Daoy (cell line): Measurements from ENCODE around the gene LDLR. TPM values are rescaled to one million over a fixed set of nuclear protein-coding genes. Genes with fewer than 3 reads are reported as not detected.
"Not testable (repeated sequence)": the region's sequence is repeated elsewhere in the genome, so short reads cannot be mapped to it uniquely, and the experiment has no call there.

Experiments
- DNase-seq: peaks from one replicate; pipeline ENCODE4 v3.0.0-alpha.2; 2015; ENCODE audit warnings: low read depth
- total RNA-seq: library from RNA; depleted of rRNA; stranded (reverse); fragments of >200 nt; shearing (Covaris generic); gene quantifications from 2 replicates; pipeline ENCODE4 v1.2.3, GENCODE V29; 2014

The LDLR gene
- total RNA-seq, 1 experiment from 2014 or later, result 68.3 TPM

- DNase-seq, result no peak
These were observed 19.1 kb upstream of the LDLR start for GRCh38 chr19:11070123-11070522.

GRCh38 chr19:11073568-11073967 lies 15.7 kb upstream of the LDLR start:
- DNase-seq, result no peak

GRCh38 chr19:11076792-11077191 lies 12.5 kb upstream of the LDLR start:
- DNase-seq, result not testable (repeated sequence)

GRCh38 chr19:11078893-11079292 lies 10.4 kb upstream of the LDLR start:
- DNase-seq, result no peak

- DNase-seq, result no peak
These were observed 9.3 kb upstream of the LDLR start for GRCh38 chr19:11079999-11080398.

- no peak for DNase-seq
These were observed 1.3 kb upstream of the LDLR start for GRCh38 chr19:11087870-11088505.

GRCh38 chr19:11088506-11089253 lies 583 bp upstream of the LDLR start:
- no peak for DNase-seq

GRCh38 chr19:11090014-11090263 lies 676 bp downstream of the LDLR start:
- not testable (repeated sequence) for DNase-seq

GRCh38 chr19:11090264-11090996 lies 1.2 kb downstream of the LDLR start:
- peak; percentile 99 for DNase-seq

GRCh38 chr19:11090997-11091702 lies 1.9 kb downstream of the LDLR start:
- DNase-seq, result no peak

GRCh38 chr19:11091703-11092153 lies 2.5 kb downstream of the LDLR start:
- peak; percentile 98 for DNase-seq

GRCh38 chr19:11092181-11092538 lies 2.9 kb downstream of the LDLR start:
- peak; percentile 73 for DNase-seq

- DNase-seq, result no peak
These were observed 4.5 kb downstream of the LDLR start for GRCh38 chr19:11093689-11094238.

GRCh38 chr19:11094520-11094894 lies 5.2 kb downstream of the LDLR start:
- DNase-seq, result no peak

GRCh38 chr19:11096210-11096841 lies 7.1 kb downstream of the LDLR start:
- peak; percentile 90 for DNase-seq

- not testable (repeated sequence) for DNase-seq
These were observed 8.1 kb downstream of the LDLR start for GRCh38 chr19:11097367-11097766.

GRCh38 chr19:11098327-11098726 lies 9.1 kb downstream of the LDLR start:
- no peak for DNase-seq

GRCh38 chr19:11098861-11099260 lies 9.6 kb downstream of the LDLR start:
- no peak for DNase-seq

GRCh38 chr19:11100049-11100448 lies 10.8 kb downstream of the LDLR start:
- DNase-seq, result no peak

- DNase-seq, result no peak
These were observed 11.8 kb downstream of the LDLR start for GRCh38 chr19:11101057-11101456.

- DNase-seq, result no peak
These were observed 13.7 kb downstream of the LDLR start for GRCh38 chr19:11102944-11103343.

GRCh38 chr19:11103667-11104066 lies 14.4 kb downstream of the LDLR start:
- not testable (repeated sequence) for DNase-seq
